Tongue (tissue), 2 donors: ENCODE data around the gene TRIM63. TPM values are rescaled to one million over a fixed set of nuclear protein-coding genes. Genes with fewer than 3 reads are reported as not detected.
"Not testable (repeated sequence)": the region's sequence is repeated elsewhere in the genome, so short reads cannot be mapped to it uniquely, and the experiment has no call there.

ENCODE experiments used
- DNase-seq: peaks from one replicate; pipeline ENCODE4 v3.0.0-alpha.2; 2015
- total RNA-seq: library from RNA; depleted of rRNA; stranded (reverse); fragments of >200 nt; gene quantifications from one replicate; pipeline ENCODE4 v1.2.3, GENCODE V29; 2014

The TRIM63 gene
- 64.5 TPM for total RNA-seq

DNA sequence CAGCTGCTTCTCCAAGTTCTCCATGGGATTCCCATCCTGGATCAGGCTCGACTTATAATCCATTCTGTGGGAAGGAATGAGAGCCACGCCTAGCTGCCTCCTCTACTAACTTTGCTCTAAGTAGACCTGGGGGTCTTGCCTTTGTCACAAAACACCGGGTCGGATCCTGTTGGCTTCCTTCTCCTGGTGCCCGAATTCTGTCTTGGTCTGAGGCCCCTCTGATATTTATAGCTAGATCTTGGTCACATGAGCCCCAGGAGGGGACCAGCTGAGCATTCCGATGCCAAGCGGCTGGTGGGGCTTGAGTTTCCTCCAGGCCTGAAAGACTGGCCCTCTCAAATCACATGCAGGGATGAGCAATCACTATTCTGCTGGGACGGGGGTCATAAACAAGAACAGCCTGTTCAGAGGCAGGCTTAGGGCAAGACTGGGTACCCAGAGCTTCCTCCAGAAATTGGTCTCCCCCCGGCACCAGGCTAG, at the start of gene TRIM63:
Gene TRIM63 (minus strand): TSS at position 199 of the 480 bp plus-strand sequence. CDS start 136 bp downstream, at position 63.
- peak; percentile 87 for DNase-seq

DNA sequence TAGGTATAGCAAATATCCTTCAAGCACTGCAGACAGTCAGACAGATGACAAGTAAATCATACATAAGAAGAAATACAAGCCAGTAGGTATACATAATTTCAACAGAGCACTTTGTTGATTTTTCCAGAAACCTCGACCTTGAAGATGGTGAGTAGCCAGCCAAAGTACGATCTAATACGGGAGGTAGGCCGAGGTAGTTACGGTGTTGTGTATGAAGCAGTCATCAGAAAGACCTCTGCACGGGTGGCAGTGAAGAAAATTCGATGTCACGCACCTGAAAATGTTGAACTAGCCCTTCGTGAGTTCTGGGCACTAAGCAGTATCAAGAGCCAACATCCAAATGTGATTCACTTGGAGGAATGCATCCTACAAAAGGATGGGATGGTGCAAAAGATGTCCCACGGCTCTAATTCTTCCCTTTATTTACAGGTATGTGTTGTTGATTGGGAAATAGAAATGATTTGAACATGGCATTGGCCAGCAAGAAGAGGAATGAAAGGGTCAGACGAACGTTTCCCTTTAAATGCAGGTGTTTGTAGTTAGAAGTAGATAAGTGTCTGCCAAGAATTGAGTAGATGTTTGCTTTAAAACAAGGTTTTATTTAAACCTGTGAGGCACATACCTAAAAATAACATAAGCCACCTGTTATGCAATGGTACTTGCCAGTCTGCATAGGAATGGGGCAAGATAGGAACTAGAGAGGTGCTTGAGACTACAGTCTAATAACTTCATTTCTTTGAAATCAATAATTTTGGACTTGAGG, 46.9 kb upstream of the TRIM63 start:
- DNase-seq = no peak

DNA sequence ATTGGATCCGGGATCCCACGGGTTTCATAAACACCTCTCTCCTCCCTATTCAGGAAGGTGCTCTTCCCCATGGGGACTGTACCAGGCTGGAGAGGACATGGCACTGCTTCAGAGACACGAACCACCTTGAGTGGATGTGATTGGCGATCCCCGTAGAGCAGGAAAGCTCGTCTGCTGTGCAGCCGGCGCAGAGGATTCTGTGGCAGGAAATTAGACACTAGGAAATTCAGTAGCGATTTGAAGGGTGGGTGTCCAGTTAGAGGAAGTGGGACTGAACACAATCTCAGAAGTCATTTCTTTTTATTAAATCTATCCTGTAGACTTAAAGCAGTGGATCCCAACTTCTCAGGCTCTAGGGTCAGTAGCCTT, 45.0 kb upstream of the TRIM63 start:
- no peak for DNase-seq

DNA sequence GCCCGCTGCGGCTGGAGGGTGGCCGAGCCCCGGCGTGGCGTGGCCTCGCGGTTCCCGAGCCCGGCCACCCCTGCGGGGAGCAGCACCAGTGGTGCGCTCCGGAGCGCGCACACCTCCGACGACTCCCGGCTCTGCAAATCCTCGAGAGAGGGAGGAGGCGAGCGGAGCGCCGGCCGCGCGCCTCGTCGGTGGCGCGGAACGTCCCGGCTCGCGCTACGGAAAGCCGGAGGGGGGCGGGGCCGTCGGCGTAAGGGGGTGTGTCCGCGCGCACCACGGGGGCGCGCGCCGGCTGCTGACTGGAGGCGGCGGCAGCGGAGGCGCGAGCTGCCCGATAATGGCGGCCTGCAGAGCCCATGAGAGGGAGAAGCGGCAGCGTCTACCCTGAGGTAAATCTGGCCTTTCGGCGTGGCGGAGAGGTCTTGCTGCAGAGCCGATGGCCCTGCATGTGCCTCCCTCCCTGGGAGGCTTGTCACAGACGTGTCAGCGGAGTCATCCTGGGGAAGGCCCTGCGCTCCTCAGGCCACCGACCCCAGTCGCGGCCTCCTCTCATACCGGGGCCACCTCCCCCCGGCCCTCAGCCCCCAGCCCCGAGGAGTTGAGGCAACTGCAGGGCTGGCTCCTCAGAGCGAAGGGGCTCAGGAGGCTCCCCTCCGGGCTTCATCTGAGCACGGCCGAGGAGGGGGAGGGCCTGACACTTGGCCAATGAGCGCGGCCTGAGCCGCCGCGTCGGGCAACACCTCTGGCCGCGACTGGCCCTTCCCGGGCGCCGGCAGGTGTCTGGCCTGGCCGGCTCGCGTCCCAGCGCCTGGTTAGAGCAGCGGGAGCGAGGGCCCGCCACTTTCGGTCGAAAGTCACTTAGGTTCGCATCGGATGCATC, 44.3 kb upstream of the TRIM63 start, which contains the start of gene PDIK1L:
Gene PDIK1L (plus strand): TSS at position 295 of the 877 bp plus-strand sequence. CDS start 2,485 bp downstream, outside the sequence.
- peak; percentile 97 for DNase-seq

DNA sequence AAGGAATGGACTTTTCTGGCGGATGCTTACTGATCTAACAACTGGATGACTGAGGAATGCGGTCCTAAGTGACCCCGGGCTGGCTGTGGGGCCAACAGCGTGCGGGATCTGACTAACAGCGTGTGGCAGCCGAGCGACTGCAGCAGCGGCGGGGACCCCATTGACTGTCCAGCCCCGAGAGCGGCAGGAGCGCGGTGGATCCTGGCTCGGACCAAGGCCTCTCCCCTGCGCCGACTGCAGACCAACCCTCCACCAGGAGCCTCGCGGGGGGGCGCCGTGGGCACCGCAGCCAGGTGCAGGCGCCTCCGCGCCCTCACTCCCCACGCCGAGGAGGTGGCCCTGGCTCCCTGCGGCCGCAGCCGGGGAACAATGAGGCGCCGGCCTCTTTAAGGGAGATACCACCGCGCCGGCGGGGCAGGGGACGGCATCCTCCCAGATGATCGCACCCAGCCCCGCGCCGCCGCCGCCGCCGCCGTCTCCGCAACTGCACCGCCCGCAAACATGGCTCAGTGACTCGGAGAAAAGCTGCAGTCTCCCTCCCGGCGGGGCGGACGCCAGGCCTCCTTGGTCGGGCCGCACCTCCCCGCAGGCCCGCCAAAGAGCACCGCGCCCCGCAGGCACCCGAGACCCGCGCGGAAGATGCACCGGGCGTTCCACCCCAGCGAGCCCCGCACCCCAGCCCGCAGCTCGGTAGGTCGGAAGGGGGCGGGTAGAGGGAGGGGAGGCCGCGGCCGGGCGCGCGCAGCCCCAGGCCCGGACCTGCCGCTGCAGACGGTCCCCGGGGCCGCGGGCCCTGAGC, 43.5 kb upstream of the TRIM63 start:
- DNase-seq = peak; percentile 82

DNA sequence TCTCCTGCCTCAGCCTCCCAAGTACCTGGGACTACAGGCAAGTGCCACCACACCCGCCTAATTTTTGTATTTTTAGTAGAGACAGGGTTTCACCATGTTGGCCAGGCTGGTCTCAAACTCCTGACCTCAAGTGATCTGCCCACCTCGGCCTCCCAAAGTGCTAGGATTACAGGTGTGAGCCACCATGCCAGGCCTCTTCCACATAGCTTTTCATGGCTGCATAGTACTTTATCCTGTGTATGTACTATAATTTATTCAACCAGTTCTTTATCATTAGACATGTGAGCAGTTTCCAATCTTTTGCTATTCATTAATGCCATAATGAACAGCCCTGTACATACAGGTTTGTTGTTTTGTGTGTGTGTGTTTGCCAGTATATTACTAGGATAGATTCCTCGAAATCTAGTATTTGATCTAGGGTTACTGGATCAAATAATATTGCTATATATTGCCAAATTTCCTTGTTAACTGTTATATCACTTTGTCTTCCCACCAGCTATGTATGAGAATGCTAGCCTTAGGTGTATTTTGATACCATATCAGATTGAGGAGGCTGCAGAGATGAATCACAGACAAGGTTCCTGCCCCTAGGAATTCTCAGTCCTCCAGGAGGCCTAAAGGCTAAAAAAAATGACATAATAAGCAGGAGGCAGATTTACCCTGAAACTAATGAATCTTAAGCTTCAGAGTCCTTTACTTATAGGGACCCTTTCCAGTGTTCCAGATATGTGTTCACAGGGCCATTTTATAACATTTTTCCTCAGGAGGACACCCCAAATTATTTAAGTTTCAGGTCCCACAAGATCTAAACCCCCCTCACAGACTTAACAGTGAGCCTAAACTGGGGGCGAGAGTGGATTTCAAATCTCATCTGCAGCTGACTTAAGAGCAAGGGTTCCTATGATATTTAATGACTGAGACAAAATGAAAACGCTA, 42.1 kb upstream of the TRIM63 start:
- DNase-seq = no peak

DNA sequence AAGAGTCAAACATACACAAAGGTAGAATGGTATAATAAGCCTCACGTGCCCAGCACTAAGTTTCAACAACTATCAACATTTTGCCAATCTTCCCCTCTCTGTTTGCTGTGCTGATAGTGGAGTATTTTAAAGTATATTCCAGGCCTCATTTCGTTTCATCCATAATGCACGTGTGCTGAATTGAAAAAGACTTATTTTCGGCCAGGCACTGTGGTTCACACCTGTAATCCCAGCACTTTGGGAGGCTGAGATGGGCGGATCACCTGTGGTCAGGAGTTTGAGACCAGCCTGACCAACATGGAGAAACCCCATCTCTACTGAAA, 37.8 kb upstream of the TRIM63 start:
- DNase-seq = not testable (repeated sequence)

DNA sequence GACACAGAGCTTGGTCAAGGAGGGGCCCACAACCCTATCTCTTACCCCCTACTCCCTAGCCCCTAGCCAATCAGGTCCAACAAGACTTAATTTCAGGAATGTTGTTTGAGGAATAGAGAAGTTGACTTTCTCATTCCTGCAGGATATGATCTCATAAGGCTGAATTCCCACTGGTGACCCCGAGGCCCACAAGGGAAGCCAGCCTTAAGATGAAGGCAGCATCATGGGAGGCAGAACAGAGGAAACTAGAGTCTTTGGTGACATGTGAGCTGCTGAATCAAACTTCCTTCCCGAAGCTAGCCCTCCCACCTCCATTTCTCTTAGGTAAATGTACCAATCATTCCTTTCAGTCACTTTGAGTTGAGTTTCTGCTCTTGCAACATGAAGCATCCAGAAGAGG, 35.1 kb upstream of the TRIM63 start:
- DNase-seq = no peak

DNA sequence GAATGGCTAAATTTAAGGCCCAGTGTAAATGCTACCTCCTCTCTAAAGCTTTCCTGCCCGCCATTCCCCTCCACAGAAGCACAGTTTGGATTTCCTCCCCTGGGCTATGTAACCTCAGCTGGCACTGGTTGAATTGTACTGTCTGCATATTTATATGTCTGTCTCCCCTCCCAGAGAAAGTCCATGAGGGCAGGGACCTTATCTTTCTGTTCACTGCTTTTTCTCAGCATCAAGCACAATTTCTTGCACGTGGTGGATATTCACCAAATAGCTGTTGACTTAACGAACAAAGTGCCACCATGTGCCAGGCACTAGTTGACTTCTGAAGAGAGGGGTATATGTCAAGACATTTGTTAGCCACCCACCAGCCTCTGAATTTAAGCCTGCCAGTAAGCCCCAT, 34.7 kb upstream of the TRIM63 start:
- DNase-seq = no peak

DNA sequence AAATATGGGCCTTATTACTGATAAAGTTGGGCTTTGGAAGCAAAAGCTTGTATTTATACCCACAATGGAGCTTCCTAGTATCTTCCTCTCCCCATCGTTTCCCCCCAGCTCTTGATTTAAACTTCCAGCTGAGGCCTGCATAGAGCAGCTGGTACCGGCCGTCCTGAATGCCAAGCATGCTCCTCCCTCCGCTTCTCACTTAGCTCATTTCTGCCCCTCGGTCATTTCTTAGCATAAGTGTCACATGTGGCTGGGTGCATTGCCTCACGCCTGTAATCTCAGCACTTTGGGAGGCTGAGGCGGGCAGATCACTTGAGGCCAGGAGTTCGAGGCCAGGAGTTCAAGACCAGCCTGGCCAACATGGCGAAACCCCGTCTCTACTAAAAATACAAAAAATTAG, 32.8 kb upstream of the TRIM63 start:
- DNase-seq = peak; percentile 62

DNA sequence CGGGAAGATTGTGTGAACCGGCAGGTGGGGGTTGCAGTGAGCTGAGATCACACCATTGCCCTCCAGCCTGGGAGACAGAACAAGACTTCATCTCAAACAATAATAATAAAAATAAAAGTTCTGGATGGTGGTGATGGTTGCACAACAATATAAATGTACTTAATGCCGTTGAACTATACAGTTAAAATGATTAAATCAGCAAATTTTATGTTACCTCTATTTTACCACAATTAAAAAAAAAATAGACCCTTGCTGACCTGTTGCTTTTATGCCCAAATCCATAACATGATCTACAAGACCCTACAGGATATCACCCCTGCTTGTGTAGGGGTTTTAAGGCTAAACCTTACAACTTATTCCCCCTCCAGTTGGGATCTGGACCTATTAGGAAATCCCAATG, 32.4 kb upstream of the TRIM63 start:
- DNase-seq = no peak

DNA sequence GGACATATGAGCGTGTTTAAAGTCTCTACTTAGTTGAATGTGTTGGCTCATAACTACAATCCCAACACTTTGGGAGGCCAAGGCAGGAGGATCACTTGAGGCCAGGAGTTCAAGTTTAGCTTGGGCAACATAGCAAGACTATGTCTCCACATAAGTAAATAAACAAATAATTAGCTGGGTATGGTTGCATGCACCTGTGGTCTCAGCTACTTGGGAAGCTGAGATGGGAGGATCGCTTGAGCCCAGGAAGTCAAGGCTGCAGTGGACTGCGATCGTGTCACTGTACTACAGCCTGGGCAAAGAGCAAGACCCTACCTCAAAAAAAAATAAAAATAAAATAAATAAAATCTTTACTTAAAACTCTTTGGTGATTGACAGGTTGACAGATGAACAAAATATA, 31.2 kb upstream of the TRIM63 start:
- DNase-seq = no peak

DNA sequence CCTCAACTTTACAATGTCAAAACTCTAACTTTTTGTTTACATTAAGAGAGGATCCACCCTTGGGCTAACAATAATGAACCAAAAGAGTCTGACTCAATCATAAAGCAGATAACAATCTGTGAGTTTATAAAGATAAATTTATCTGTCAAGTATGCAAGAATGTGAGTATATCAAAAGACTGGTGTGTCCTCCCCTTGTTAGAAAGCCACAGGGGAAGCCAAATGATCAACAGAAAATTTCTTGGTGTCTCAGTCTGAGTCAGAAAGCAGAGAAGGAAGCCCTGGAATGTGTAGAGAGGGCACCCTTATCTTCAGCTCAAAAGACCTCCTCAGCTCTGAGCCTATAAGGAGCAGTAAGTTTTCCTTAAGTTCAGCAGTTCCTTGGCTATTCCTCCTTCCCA, 30.3 kb upstream of the TRIM63 start:
- no peak for DNase-seq

DNA sequence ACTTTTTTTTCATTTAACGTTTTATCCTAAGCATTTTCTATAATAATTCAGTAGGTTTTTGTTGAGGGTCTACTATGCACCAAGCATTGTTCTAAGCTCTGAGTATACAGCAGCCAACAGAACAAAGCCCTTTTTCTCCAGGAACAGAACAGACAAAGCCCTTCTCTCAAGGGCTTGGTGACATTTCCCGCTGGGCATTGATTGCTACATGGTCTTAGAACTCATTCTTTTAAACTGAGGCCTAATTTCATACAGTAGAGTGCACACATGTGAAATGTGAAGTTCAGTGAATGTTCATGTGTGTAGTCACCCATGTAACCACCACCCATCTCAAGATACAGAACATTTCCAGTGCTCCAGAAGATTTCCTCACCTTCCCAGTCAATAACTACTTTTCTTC, 29.0 kb upstream of the TRIM63 start:
- no peak for DNase-seq

DNA sequence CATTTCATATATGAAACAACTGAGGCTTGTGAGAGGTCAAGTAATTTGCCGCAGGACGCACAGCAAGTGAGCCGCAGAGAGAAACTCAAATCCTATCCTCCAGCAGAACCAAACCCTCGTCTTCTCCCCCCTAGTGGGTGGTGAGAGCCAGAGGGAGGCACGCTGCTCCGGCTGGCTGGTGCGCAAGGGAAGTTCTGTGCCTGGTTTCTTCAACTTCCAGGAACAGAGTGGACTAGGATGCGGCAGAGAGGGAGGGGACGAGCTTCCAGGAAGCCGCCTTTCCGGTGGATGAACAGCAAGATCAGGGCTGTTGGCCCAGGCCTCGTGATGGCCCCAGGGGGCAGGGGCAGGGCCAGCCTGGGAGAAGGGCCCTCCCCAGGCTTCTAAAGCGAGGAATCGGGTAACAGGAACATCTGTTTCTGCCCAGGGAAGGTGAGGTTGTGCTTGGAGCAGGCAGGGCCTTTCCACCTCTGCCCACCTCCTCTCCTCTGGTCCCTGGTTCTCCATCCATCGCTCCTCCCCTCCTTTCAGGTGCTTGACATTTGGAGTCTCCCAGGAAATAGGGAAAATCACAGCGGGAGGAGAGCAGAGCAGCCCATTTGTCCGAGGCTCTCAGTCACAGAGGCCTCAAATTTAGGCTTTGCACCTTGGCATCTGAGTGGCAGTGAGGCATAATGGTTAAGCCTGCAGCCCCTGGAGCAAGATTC, 27.4 kb upstream of the TRIM63 start:
- DNase-seq = peak; percentile 30

DNA sequence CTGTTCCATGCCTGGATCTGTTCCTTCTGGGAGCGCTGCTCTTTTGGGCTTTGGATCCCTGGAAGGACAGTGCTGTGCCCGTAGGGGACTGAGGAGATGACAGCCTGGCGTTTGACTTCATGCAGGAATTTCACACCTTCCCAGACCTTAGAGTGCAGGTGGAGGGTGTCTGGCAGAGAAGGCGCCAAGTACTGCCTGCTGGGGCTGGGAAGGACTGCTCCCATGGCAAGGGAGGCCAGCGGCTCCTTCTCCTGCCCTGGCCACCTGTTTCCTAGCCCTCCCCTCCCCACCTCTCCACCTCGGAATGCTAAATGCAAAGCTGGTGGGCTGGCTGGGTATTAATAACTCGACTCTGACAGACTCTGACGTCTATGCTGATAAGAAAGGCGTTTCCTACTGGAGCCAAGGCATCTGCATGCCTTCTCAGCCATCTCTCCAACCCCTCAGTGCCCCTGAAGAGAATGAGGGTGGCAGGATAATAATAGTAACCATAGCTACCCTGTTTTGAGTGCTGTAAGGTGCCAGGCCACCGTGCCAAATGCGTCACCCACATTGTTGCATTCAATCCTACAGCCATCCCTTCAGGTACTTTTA, 26.7 kb upstream of the TRIM63 start:
- peak; percentile 72 for DNase-seq

DNA sequence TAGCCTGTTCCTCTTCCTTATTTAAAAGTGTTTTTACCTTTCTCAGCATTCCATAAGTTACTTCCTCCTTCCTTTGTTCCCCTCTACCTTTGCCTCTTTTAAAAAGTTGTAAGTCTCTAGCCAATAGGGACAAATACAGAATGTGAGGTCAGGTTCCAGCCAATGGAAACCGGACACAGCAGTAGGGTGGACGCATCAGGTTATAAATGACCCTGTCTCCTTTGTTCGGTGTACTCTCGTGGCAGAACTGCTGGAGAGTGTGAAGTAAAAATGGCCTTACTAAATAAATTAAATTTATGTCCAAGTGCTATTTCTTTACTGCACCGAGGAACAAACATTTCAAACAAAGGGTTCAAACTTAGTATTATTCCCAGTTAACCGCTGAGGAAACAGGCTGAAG, 26.1 kb upstream of the TRIM63 start:
- DNase-seq = not testable (repeated sequence)

DNA sequence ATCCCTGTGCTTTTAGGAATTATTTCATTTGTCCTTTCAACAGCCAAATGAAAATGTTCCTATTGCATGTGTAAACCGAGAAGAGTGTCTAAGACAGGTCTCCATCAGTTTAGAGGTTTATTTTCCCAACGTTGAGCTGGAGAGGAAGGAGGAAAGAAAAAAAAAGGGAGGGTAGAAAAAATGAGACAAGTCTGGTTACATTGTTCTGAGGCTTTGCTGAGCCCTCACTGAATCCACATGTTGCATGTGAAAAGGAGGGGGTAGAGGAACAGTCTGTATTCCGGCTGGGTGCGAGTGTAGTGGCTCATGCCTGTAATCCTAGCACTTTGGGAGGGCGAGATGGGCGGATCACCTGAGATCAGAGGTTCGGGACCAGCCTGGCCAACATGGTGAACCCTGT, 25.0 kb upstream of the TRIM63 start:
- no peak for DNase-seq

DNA sequence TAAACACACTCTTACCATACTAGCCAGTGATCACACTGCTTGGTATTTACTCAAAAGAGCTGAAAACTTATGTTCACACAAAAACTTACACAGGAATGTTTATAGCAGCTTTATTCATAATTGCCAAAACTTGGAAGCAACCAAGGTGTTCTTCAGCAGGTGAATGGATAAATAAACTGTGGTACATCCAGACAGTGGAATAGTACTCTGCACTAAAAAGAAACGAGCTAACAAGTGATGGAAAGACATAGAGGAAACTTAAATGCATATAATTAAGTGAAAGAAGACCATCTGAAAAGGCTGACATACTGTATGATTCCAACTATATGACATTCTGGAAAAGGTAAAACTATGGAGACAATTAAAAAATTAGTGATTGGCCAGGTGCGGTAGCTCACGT, 23.5 kb upstream of the TRIM63 start:
- no peak for DNase-seq

DNA sequence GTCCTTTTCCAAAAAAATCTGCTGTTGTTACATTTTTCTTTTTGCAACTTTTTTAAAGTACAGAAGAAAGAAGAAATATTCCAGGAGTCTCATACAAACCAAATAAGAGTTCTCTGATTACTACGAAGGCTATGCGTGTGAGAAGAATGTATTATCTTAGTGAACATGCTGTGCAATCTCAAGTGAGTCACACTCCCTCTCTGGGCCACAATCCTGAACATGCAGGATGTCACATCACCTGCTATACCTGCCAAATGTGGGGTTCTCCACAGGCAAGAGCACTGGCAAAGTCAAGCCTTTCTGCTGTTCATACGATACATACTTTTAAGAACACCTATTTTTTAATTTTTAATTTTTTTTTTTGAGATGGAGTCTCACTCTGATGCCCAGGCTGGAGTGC, 21.7 kb upstream of the TRIM63 start:
- no peak for DNase-seq
